Testis (tissue), 3 donors: Measurements from ENCODE around the gene ADD3. TPM values are rescaled to one million over a fixed set of nuclear protein-coding genes. Genes with fewer than 3 reads are reported as not detected.
A peak's percentile ranks its signal among the peaks of the same experiment; 100 is the strongest.

Source experiments
- DNase-seq: peaks from one replicate; pipeline ENCODE4 v3.0.0-alpha.2; 2019
- H3K27ac ChIP-seq, 2 donors: fragments of 200-600 bp; sonication (generic); one replicate each; pipeline ENCODE4 v1.5.1; 2019
- H3K27me3 ChIP-seq: fragments of 200-600 bp; sonication (generic); one replicate; pipeline ENCODE4 v1.5.1; 2019
- H3K36me3 ChIP-seq: fragments of 200-600 bp; sonication (generic); one replicate; pipeline ENCODE4 v1.5.1; 2017; ENCODE audit warnings: low read depth; ENCODE audit errors: missing control alignments
- H3K4me1 ChIP-seq: fragments of 200-600 bp; sonication (generic); one replicate; pipeline ENCODE4 v1.5.1; 2019
- H3K4me3 ChIP-seq, 2 donors: fragments of 200-600 bp; sonication (generic); one replicate each; pipeline ENCODE4 v1.5.1; 2017 to 2019
- H3K9me3 ChIP-seq: fragments of 200-600 bp; sonication (generic); one replicate; pipeline ENCODE4 v1.5.1; 2017
- CTCF ChIP-seq, 3 experiments: fragments of 450-650 bp in 2 of 3; fragments of 200-600 bp in 1 of 3; sonication (generic) in 1 of 3; IDR thresholded peaks; one replicate each; pipeline ENCODE4 v1.5.1; 2016 to 2019; ENCODE audit warnings: antibody characterized with exemption in 3 of 3, mild to moderate bottlenecking in 2 of 3, moderate library complexity in 1 of 3
- POLR2A ChIP-seq: fragments of 450-650 bp; IDR thresholded peaks from one replicate; pipeline ENCODE4 v1.6.1; 2017; ENCODE audit warnings: antibody characterized with exemption, mild to moderate bottlenecking, moderate library complexity
- WGBS, 2 donors: methylation state at CpG; one replicate each; pipeline ENCODE4 v1.1.5; 2018; 5-methylcytosine and 5-hydroxymethylcytosine counted together
- intact Hi-C: fragments of 100-400 bp; cut with DNase I; formaldehyde crosslinking; loops from one replicate; pipeline ENCODE4 v1.15.1; 2023; ENCODE audit warnings: low total_unique reads
- polyA plus RNA-seq: library from polyadenylated mRNA; stranded (reverse); fragments of 350-450 nt; fragmentation: Illumina TruSeq; extraction: RNeasy Lipid Tissue Mini Kit (QIAGEN cat#74804); gene quantifications from one replicate; pipeline ENCODE4 v1.2.3, GENCODE V29; 2014; ENCODE audit warnings: low read depth, low replicate concordance; ENCODE audit not compliant: insufficient read depth
- total RNA-seq, 2 donors: library from RNA; depleted of rRNA; stranded (reverse); fragments of >200 nt; gene quantifications; one replicate each; pipeline ENCODE4 v1.2.3, GENCODE V29; 2016

Gene ADD3
- total and polyA plus RNA-seq, 3 donors from 2014 or later, result 155 to 394 (median 240) TPM

GRCh38 chr10:109975244-109976190, 32.3 kb upstream of the ADD3 start:
- no peaks in the 10 kb centered on the region for H3K36me3 ChIP-seq
- no peaks in the 10 kb centered on the region for H3K9me3 ChIP-seq
- H3K4me3 ChIP-seq, result no peak overlapping the region
- 65 to 87% methylated on average over 4 of the region's 4 CpGs for WGBS, 2 donors
- no peaks in the 10 kb centered on the region for H3K27me3 ChIP-seq
- no peak for TF ChIP-seq CTCF (IDR thresholded peaks at IDR 0.05)
- no peak for TF ChIP-seq POLR2A
- peaks cover 34% of the 10 kb centered on the region for H3K4me1 ChIP-seq
- DNase-seq, result no peak
- H3K27ac ChIP-seq, result no peak overlapping the region
- intact Hi-C loops, result no loop called here

GRCh38 chr10:109976681-109977080, 31.1 kb upstream of the ADD3 start:
- no peak for TF ChIP-seq CTCF (IDR thresholded peaks at IDR 0.05)
- TF ChIP-seq POLR2A, result no peak
- H3K4me3 ChIP-seq, result no peak overlapping the region
- intact Hi-C loops, result no loop called here
- peaks cover 44% of the 10 kb centered on the region for H3K4me1 ChIP-seq
- WGBS, 2 donors, result 69 to 79% methylated on average over 2 of the region's 2 CpGs
- no peaks in the 10 kb centered on the region for H3K27me3 ChIP-seq
- no peaks in the 10 kb centered on the region for H3K36me3 ChIP-seq
- no peak overlapping the region for H3K27ac ChIP-seq
- no peak for DNase-seq
- H3K9me3 ChIP-seq, result no peaks in the 10 kb centered on the region

- H3K4me1 ChIP-seq, result peaks cover 50% of the 10 kb centered on the region
- 49 to 62% methylated on average over 6 of the region's 6 CpGs for WGBS, 2 donors
These were observed 30.4 kb upstream of the ADD3 start for GRCh38 chr10:109977382-109977806.

GRCh38 chr10:109978481-109978880, 29.3 kb upstream of the ADD3 start:
- intact Hi-C loops, result no loop called here
- Histone ChIP-seq H3K4me3 (no peak overlapping the region), H3K27ac (peak overlapping the region; percentile 16 to 71), H3K27me3 (no peaks in the 10 kb centered on the region), H3K36me3 (no peaks in the 10 kb centered on the region), H3K4me1 (peaks cover 55% of the 10 kb centered on the region), H3K9me3 (no peaks in the 10 kb centered on the region)
- DNase-seq, result peak; percentile 74
- TF ChIP-seq POLR2A, result no peak
- TF ChIP-seq CTCF (IDR thresholded peaks at IDR 0.05), result peak; percentile 69 to 80 (median 78)
- 46 to 59% methylated on average over 6 of the region's 6 CpGs for WGBS, 2 donors

More at GRCh38 chr10:109977382-109977806, 30.4 kb upstream of the ADD3 start:
- TF ChIP-seq POLR2A (no peak), CTCF (IDR thresholded peaks at IDR 0.05) (no peak)
- Histone ChIP-seq H3K4me3 (no peak overlapping the region), H3K36me3 (no peaks in the 10 kb centered on the region), H3K27me3 (no peaks in the 10 kb centered on the region), H3K27ac (peak overlapping the region in 1 of 2 donors; percentile 71), H3K9me3 (no peaks in the 10 kb centered on the region)
- intact Hi-C loops, result no loop called here
- no peak for DNase-seq
